COLO829 (cell line): ENCODE results near the gene CIB2.

Experiments
- DNase-seq: peaks from one replicate; pipeline ENCODE4 v3.0.0; 2012; ENCODE audit warnings: low spot score

Gene CIB2

DNA sequence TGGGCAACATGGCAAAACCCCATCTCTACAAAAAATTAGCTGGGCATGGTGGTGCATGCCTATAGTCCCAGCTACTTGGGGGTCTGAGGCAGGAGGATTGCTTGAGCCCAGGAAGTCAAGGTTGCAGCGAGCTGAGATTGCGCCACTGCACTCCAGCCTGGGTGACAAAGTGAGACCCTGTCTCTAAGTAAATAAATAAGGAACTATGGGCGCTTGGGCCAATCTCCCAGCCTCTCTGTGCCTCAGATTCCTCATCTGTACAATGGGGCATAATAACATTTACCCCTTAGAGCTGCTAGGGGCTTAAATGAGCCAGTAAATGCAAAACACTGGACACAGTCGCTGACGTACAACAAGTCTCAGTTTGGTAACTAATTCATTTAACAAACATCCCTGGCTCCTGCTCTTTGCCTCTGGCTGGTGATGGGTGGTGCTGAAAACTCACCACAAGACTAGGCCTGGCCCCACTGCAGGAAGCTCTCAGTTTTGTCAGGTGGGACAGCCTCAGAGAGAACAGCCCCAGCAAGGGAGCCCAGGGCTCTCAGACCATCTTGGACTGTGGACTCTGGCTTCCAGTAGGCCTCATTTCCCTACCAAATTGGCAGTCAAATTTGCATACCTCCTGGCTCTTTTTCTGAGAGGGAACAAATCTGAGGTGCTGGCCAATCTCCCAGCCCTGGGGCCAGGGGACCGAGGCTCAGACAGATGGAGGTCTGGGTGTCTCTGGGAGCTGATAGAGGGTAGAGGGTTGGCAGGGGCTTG lies 47.4 kb downstream of the CIB2 start:
- DNase-seq, result no peak

DNA sequence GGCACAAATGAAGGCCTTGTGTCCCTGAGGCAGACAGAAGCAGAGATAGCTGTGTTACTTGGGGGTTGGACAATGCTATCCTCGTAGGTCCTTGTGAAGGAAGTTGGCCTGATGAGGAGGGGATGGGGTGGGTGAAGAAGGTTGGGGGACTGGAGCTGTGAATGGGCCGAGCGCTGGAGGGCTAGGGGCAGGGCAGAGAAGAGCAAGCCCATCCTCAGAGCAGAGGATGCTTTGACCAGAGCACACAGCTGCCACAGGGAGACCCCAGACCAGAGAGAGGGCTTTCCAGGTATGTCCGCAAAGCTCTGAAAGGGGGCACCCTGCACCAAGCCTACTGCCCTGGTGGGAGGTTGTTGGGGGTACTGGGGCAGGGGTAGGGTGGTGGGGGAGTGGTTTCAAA lies 48.1 kb downstream of the CIB2 start:
- DNase-seq, result no peak

GRCh38 chr15:78082743-78083110 lies 48.5 kb downstream of the CIB2 start:
- DNase-seq, result no peak

DNA sequence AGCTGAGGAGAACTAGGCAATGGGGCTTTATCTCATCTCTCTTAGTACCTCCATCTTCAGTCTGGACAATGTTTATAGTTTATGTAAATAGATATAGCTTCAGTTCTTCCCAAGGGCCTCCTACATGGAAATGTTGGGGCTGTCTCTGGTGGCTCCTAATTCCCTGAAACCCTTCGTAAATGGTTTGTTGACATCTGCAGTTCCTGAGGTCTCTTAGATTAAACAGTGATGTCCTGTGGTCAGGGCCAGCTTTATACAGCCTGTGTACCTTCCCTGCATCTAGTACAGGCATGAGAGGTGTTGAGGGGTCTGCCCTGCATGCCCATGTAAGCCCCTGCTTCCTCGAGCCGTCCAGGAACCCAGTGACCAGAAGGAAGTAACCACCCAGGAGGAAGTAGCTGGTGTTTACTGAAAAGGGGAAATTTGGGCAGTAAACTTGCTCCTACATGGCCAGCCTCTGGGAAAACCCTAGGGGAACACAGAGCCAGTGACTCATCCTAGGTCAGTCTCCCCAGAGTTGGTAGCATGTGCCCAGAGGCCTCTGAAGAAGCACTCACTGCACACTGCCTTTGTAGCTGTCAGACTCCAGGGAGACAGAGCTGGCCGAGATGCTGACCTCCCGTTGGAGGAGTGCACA lies 49.0 kb downstream of the CIB2 start:
- DNase-seq, result no peak

DNA sequence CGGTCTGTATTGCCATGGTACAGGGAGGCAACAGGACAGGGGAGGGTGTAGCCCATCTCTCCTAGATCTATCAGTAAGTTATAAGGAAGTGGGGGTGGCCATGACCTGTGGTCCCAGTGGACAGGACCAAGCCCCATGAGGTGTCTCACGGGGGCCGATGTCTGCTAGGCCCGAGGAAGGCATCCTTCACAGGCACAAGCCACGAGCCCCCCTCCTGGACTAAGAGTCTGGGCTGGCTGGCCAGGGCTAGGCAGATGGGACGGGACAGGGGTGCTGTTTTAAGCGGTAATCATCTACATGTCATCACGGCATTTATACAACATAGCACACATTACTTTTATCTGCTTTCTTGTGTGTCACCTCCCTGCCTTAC lies 51.2 kb downstream of the CIB2 start:
- no peak for DNase-seq

DNA sequence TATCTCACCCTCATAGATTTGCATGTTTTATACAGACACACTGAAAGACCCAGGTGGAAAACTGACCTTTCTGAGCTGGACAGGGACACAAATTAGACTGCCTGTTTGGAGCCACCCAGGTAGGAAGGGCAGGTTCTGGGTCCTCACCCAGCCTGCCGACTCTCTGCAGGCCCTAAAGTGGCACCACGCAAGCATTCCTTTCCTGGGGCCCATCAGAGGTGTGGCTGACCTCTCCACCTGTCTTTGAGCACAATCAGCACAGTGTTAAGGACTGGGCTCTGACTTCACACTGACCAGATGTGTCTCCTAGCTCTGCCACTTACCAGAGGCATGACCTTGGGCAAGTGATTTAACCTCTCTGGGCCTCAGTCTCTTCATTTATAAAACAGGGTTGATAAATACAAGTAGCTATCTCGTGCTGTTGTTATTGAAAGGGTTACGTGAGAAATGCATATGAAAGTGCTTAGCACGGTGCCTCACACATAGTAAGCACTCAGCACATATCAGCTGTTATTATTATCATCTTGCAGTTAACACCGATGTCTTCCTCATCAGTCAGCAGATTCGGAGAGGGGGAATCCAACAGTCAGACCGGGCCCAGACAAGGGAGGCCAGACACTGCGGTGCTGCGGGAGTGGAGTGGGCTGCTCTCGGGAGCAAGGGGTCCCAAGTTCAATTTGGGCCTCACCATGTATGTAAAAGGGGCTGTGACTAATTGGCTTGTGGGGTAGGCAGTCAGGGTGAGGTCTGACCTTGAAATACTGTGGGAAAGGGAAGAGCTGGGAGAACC lies 51.8 kb downstream of the CIB2 start:
- DNase-seq, result no peak

DNA sequence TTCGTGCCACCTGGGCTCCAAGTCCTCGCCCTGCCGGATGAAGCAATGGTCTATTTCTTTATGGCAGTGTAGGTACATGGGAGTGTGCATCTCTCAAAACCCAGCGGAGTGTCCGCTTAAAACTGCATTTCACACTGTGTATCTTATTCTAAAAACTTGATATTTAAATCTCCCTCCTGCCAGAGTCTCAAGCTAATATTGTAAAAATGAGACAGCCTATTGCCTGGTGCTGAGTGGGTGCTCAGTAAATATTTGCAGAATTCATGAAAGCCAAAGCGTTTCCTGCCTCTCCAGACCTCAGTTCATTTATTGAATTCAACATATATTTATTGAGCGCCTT lies 53.4 kb downstream of the CIB2 start:
- no peak for DNase-seq

DNA sequence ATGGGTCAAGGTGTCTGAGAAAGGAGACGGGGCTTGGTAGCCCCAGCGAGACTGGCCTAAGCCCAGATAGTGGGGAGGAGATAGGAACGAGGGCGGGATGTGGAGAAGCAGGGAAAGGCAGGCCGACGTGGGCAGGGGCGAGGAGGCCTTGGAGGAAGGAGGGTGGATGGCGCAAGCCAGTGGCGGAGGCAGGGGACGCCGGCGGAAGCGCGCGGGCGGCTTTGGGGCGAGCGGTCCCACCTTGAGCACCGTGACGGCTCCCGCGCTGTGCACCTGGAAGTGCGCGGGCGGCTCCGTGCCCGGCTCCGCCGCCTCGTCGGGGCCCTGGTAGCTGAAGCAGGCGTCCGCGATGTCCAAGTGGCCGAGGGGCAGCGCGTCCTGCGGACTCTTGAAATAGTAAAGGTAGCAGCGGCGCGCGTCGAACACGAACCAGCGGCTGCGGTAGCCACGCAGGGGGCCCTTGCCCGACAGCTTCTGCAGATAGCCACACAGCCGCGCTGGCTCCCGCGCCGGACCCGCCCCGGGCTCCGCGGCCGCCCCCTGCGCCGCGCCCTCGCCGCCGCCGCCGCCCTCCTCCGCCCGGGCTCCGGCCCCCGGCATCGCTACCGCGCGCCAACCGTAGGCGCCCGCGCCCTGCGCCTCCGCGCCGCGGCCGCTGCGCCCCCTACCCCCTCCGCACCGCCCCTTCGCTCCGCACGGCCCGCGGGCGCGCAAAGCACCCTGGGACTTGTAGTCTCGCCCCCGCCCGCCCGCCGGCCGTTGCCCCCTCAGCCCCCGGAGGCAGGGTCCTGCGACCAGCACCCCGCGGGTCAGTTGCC lies 54.0 kb downstream of the CIB2 start, which contains the start of gene TBC1D2B:
Gene TBC1D2B (minus strand): TSS at position 659 of the 818 bp plus-strand sequence. CDS start 59 bp downstream, at position 600.
- DNase-seq, result no peak

- DNase-seq, result no peak
Measured at GRCh38 chr15:78076231-78077052, 54.8 kb downstream of the CIB2 start.

DNA sequence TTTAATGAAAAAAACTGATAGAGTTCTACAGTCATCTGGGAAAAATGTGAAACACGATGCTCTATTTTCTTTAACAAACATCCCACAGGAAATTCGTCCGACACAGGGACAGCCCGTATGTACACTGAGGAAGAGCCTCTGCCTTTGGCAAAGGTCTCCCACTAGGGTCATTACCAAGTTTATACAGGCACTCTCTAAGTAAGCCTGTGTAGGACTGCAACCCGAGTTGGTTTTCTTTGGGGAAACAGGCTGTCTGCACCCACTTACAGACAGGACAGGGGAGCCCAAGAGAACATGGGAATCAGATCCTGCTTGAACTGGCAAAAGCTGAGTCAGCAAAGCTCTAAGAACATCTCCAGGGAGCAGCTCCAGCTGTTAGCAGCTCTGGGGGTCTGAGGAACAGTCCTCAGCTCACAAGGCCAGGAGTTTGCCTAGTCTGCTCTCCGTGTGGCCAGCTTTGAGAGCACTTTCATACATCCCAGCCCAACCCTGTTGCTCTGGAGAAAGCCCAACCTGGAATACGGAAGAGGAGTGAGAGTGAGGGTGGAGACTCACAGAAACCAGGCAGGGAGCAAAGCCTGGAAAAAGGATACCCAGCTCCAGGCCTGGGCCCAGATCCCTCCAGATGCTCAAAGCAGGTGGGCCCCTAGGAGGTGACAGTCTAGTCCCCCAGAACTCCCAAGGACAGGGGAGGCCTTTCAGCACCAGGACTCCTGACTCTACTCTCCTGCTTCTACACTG lies 55.6 kb downstream of the CIB2 start:
- DNase-seq, result peak; percentile 16

DNA sequence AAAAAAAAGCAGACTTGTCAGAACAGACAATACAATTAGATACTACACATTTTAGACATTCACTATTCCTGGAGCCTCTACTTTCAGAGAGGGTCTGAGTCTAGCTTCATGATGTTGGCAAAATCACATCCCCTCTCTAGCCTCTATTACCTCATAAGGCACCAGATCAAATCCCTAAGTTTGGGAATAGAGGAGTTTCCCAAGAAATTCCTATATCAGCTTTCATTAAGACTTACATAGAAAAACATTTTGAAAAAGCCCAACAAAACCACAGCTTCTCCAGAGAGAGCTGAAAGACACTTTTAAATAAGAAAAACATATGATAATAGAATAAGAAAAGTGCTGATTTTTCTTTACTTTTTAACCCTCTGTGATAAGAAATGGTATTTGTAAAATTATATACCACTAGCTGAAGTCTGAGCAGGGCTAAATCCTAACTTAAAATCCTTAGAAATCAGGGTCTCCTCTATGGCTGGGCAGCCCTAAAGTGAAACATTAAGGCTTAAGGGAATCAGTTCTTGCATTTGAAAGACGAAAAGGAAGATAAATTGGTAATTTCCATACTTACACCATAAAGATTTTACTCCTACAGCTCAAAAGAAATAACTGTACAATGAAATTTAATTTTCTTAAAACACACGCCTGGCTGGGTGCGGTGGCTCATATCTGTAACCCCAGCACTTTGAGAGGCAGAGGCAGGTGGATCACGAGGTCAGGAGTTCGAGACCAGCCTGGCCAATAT lies 58.0 kb downstream of the CIB2 start:
- DNase-seq, result no peak

DNA sequence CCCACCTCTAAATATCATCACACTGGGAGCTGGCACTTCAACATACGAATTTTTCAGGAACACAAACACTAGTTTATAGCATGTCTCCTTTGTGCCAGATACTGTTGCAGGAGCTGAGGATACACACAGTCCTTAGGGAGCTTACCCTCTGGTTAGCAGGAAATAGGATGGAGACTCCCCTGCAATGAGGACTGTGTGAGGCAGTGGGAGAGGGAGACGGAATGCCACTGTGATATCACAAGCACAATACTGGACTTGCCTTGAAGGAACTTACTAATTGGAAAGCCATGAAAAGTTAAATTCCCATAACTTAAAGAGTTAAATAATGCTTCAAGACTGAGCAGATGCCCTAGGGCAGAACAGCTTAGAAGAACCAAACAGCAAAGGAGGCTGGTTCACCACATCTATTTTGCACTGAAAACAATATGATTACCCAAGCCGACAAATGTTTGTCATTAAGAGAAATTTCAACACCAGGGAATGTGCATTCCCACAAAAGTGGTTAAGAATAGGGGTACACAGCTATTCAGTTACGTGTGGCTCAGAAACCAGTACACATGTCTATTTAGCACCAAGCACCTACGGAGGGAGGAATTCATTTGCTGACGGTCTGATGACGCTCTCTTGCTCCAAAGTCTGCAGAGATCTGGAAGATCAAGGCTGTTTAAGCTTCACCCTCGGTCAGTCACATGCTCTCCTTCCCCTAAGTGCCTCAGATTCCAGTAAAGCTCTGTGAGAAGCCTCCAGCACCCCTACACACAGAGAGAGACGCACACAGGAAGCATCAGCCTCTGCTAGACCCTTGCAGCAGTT lies 59.0 kb downstream of the CIB2 start:
- DNase-seq, result no peak

DNA sequence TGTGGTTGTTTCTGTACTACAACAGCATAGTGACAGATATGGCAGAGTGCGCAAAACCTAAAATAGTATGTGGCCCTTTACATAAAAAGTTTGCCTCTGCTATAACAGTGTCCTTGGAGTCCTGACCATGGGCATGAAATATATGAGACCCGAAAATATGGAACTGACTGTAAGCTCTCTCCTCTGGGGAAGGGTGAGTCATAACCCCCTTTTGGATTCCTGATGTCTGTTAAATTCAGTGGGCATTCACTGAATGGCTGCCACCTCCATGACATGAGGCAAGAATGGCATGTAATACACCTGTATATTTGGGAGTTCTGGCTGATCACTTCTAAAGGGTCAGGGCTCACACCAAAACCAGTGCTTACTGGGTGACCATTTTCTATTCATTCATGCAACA lies 59.9 kb downstream of the CIB2 start:
- DNase-seq, result no peak

DNA sequence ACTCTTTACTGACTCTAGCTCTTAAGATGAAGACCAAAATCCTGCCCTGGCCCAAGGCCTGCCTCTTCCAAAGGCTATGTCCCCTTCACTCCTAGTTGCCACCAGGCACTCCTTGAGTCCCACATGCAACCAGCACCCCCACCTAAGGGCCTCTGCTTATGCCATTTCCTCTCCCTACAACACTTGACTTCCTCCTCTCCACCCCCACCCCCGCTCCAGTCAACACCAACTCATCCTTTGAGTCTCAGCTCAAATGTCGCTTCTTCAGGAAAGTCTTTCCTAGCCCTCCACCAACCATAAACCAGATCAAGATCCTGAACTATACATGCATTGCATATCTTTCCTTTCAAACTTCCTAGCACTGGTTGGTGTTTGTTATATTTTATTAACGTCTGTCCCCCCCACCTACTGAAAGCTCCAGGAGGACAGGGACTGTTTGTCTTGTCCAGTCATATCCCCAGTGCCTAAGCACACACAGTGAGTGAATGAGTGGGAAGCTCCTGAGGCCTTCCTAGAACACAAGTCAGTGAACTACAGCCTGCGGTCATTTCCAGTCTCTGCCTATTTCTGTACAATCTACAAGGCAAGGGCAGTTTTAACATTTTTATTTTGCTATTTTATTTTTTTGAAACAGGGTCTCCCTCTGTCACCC lies 61.1 kb downstream of the CIB2 start:
- no peak for DNase-seq

GRCh38 chr15:78069462-78070029 lies 61.7 kb downstream of the CIB2 start:
- no peak for DNase-seq

- no peak for DNase-seq
Measured at GRCh38 chr15:78069052-78069414, 62.2 kb downstream of the CIB2 start.

- no peak for DNase-seq
Measured at GRCh38 chr15:78067328-78068228, 63.7 kb downstream of the CIB2 start.
